ENCODE measurements around the gene AKAP12. TPM values are rescaled to one million over a fixed set of nuclear protein-coding genes. Genes with fewer than 3 reads are reported as not detected.

The AKAP12 gene
- total and polyA plus RNA-seq, 2 experiments from 2014 or later: 90.1 to 137 TPM

- TF ChIP-seq, protein P1, sequence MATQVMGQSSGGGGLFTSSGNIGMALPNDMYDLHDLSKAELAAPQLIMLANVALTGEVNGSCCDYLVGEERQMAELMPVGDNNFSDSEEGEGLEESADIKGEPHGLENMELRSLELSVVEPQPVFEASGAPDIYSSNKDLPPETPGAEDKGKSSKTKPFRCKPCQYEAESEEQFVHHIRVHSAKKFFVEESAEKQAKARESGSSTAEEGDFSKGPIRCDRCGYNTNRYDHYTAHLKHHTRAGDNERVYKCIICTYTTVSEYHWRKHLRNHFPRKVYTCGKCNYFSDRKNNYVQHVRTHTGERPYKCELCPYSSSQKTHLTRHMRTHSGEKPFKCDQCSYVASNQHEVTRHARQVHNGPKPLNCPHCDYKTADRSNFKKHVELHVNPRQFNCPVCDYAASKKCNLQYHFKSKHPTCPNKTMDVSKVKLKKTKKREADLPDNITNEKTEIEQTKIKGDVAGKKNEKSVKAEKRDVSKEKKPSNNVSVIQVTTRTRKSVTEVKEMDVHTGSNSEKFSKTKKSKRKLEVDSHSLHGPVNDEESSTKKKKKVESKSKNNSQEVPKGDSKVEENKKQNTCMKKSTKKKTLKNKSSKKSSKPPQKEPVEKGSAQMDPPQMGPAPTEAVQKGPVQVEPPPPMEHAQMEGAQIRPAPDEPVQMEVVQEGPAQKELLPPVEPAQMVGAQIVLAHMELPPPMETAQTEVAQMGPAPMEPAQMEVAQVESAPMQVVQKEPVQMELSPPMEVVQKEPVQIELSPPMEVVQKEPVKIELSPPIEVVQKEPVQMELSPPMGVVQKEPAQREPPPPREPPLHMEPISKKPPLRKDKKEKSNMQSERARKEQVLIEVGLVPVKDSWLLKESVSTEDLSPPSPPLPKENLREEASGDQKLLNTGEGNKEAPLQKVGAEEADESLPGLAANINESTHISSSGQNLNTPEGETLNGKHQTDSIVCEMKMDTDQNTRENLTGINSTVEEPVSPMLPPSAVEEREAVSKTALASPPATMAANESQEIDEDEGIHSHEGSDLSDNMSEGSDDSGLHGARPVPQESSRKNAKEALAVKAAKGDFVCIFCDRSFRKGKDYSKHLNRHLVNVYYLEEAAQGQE (IDR thresholded peaks at IDR 0.05; ENCODE audit: unreplicated experiment): no peak
- TF ChIP-seq JUNB (IDR thresholded peaks at IDR 0.05; ENCODE audit: unreplicated experiment): no peak
- TF ChIP-seq ZNF331 (CRISPR knock-in tag; IDR thresholded peaks at IDR 0.05; ENCODE audit: low read depth): no peak
- TF ChIP-seq STAT1 (IDR thresholded peaks at IDR 0.05; ENCODE audit: unreplicated experiment): no peak
- TF ChIP-seq, protein P2, sequence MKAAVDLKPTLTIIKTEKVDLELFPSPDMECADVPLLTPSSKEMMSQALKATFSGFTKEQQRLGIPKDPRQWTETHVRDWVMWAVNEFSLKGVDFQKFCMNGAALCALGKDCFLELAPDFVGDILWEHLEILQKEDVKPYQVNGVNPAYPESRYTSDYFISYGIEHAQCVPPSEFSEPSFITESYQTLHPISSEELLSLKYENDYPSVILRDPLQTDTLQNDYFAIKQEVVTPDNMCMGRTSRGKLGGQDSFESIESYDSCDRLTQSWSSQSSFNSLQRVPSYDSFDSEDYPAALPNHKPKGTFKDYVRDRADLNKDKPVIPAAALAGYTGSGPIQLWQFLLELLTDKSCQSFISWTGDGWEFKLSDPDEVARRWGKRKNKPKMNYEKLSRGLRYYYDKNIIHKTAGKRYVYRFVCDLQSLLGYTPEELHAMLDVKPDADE (IDR thresholded peaks at IDR 0.05): no peak
- no peak for TF ChIP-seq ZNF114 (CRISPR knock-in tag; IDR thresholded peaks at IDR 0.05)
- TF ChIP-seq EZH2phosphoT487 (IDR thresholded peaks at IDR 0.05; ENCODE audit: unreplicated experiment): no peak
Observed at GRCh38 chr6:151197556-151197955, 42.2 kb upstream of the AKAP12 start (continued).

DNA sequence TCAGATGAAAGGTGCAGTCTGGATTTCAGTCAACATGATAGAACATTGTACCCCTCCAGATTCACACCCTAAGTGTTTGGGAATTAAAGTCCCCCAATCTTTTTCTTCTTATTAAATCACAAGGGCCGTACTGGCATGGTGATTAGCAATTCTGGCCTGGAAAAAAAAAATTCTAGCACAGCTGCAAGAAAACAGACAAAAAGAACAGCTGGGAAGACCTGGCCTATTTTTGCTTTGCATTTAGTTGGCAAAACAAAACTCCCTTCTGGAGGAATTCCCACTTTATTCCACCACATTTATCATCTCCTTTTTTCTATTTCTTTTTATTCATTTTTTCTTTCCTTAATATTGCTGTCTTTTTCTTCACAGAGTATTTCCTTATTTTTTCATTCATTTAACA, 39.8 kb upstream of the AKAP12 start:
- Mint-ChIP-seq H3K4me3 (no peak overlapping the region), H3K27ac (no peak overlapping the region), H3K27me3 (ENCODE audit: insufficient read depth, low read depth, poor library complexity) (no peaks in the 10 kb centered on the region), H3K4me1 (no peaks in the 10 kb centered on the region), H3K9me3 (no peaks in the 10 kb centered on the region), H3K36me3 (ENCODE audit: low read depth) (no peaks in the 10 kb centered on the region)
- Histone ChIP-seq H3F3A (replicated peaks; ENCODE audit: low read depth) (no peaks in the 10 kb centered on the region), H3K4me2 (no peak overlapping the region), H2AFZ (no peak overlapping the region), H3K79me2 (replicated peaks; ENCODE audit: insufficient read depth) (no peaks in the 10 kb centered on the region), H3K4me3 (no peak overlapping the region), H3K27me3 (ENCODE audit: insufficient read depth) (no peaks in the 10 kb centered on the region), H4K20me1 (replicated peaks; ENCODE audit: insufficient read depth) (no peaks in the 10 kb centered on the region), H3K27ac (ENCODE audit: low read depth) (no peak overlapping the region), H3K4me1 (ENCODE audit: insufficient read depth) (no peaks in the 10 kb centered on the region), H3K9me2 (ENCODE audit: insufficient read depth) (no peaks in the 10 kb centered on the region), H3K36me3 (ENCODE audit: insufficient read depth) (no peaks in the 10 kb centered on the region; the same call in 1 of the 2 replicates)
- TF ChIP-seq EZH2phosphoT487 (IDR thresholded peaks at IDR 0.05; ENCODE audit: unreplicated experiment) (no peak), ZNF331 (CRISPR knock-in tag; IDR thresholded peaks at IDR 0.05; ENCODE audit: low read depth) (no peak), ZNF114 (CRISPR knock-in tag; IDR thresholded peaks at IDR 0.05) (no peak), EZH2 (IDR thresholded peaks at IDR 0.05; ENCODE audit: low read depth, unreplicated experiment) (no peak)
- TF ChIP-seq, protein P1 (IDR thresholded peaks at IDR 0.05; ENCODE audit: unreplicated experiment): no peak
- TF ChIP-seq, protein P3, sequence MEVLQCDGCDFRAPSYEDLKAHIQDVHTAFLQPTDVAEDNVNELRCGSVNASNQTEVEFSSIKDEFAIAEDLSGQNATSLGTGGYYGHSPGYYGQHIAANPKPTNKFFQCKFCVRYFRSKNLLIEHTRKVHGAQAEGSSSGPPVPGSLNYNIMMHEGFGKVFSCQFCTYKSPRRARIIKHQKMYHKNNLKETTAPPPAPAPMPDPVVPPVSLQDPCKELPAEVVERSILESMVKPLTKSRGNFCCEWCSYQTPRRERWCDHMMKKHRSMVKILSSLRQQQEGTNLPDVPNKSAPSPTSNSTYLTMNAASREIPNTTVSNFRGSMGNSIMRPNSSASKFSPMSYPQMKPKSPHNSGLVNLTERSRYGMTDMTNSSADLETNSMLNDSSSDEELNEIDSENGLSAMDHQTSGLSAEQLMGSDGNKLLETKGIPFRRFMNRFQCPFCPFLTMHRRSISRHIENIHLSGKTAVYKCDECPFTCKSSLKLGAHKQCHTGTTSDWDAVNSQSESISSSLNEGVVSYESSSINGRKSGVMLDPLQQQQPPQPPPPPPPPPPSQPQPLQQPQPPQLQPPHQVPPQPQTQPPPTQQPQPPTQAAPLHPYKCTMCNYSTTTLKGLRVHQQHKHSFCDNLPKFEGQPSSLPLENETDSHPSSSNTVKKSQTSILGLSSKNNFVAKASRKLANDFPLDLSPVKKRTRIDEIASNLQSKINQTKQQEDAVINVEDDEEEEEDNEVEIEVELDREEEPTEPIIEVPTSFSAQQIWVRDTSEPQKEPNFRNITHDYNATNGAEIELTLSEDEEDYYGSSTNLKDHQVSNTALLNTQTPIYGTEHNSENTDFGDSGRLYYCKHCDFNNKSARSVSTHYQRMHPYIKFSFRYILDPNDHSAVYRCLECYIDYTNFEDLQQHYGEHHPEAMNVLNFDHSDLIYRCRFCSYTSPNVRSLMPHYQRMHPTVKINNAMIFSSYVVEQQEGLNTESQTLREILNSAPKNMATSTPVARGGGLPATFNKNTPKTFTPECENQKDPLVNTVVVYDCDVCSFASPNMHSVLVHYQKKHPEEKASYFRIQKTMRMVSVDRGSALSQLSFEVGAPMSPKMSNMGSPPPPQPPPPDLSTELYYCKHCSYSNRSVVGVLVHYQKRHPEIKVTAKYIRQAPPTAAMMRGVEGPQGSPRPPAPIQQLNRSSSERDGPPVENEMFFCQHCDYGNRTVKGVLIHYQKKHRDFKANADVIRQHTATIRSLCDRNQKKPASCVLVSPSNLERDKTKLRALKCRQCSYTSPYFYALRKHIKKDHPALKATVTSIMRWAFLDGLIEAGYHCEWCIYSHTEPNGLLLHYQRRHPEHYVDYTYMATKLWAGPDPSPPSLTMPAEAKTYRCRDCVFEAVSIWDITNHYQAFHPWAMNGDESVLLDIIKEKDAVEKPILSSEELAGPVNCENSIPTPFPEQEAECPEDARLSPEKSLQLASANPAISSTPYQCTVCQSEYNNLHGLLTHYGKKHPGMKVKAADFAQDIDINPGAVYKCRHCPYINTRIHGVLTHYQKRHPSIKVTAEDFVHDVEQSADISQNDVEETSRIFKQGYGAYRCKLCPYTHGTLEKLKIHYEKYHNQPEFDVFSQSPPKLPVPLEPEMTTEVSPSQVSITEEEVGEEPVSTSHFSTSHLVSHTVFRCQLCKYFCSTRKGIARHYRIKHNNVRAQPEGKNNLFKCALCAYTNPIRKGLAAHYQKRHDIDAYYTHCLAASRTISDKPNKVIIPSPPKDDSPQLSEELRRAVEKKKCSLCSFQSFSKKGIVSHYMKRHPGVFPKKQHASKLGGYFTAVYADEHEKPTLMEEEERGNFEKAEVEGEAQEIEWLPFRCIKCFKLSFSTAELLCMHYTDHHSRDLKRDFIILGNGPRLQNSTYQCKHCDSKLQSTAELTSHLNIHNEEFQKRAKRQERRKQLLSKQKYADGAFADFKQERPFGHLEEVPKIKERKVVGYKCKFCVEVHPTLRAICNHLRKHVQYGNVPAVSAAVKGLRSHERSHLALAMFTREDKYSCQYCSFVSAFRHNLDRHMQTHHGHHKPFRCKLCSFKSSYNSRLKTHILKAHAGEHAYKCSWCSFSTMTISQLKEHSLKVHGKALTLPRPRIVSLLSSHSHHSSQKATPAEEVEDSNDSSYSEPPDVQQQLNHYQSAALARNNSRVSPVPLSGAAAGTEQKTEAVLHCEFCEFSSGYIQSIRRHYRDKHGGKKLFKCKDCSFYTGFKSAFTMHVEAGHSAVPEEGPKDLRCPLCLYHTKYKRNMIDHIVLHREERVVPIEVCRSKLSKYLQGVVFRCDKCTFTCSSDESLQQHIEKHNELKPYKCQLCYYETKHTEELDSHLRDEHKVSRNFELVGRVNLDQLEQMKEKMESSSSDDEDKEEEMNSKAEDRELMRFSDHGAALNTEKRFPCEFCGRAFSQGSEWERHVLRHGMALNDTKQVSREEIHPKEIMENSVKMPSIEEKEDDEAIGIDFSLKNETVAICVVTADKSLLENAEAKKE (CRISPR knock-in tag; IDR thresholded peaks at IDR 0.05): no peak
- DNase-seq (ENCODE audit: low spot score) (no peak), ATAC-seq (no peak)

Data from GM23338 (cell line).